C4-2B (cell line): ENCODE results near the gene AGBL4.

Experiments
- H3K27ac ChIP-seq: fragments of 450-650 bp; 2 replicates; pipeline ENCODE4 v1.5.1; 2017
- ZFX ChIP-seq: fragments of 450-650 bp; IDR thresholded peaks from 2 replicates; pipeline ENCODE4 v1.6.1; 2017
- TF ChIP-seq, protein P1 (sequence below): fragments of 450-650 bp; conservative IDR thresholded peaks from 2 replicates; pipeline ENCODE4 v1.5.1; 2017; ENCODE audit warnings: mild to moderate bottlenecking

Gene AGBL4

DNA sequence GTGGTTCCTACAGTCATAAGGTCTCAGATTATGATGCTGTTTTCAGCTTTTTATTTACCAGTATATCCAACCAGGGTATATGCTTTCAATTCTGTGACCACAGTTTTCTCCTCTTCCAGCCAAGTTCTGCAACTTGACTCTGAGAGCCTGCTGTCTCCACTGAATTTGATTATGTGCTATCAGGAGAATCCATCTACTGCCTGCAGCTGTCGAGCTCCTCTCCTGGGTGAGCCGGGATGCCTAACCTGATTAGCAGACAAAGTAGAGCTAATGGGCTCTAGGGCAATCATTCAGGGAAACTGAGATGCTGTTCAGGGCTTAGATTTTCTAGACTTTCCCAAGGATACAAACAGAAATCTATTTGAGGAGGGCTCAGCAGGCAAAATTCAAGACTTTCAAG, 975.6 kb downstream of the AGBL4 start:
- TF ChIP-seq, protein P1, sequence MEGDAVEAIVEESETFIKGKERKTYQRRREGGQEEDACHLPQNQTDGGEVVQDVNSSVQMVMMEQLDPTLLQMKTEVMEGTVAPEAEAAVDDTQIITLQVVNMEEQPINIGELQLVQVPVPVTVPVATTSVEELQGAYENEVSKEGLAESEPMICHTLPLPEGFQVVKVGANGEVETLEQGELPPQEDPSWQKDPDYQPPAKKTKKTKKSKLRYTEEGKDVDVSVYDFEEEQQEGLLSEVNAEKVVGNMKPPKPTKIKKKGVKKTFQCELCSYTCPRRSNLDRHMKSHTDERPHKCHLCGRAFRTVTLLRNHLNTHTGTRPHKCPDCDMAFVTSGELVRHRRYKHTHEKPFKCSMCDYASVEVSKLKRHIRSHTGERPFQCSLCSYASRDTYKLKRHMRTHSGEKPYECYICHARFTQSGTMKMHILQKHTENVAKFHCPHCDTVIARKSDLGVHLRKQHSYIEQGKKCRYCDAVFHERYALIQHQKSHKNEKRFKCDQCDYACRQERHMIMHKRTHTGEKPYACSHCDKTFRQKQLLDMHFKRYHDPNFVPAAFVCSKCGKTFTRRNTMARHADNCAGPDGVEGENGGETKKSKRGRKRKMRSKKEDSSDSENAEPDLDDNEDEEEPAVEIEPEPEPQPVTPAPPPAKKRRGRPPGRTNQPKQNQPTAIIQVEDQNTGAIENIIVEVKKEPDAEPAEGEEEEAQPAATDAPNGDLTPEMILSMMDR: no peak
- no peak for TF ChIP-seq ZFX
- H3K27ac ChIP-seq: no peak overlapping the region

DNA sequence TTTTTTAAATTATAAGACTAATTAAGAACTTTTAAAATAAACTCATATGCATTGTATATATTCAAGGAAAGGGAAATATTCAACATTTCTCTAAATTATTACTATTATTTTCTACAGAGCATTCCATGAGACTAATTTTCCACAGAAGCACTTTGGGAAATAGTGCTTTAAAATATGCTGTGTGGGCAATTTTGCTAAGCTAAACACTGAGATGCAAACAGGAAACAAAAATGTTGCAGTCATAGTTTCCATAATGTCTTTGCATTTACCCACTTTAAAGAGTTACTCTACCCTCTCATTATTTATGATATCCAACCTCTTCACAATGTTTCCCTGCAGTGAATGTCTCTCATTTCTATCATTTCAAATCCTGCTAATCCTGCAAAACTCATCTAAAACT, 977.4 kb downstream of the AGBL4 start:
- H3K27ac ChIP-seq: no peak overlapping the region
- TF ChIP-seq ZFX: no peak
- TF ChIP-seq, protein P1: no peak

DNA sequence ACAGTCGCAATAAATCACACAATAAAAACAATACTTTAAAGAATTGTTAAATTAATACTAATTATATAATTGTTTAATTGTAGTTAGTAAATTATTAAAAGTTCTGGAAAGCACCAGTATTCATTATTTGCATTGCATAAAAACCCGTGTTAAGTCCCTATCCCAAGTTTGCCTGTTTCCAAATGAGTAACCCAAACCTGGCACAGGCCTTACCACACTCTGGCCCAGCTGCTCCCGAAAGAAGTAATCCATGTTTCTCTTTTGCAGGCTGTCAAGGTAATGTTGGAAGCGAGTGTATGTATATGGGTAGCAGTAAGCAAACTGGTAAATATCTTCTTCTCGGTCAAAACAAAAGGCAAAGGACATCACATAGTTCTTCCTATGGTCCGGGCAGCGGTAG, 978.4 kb downstream of the AGBL4 start:
- H3K27ac ChIP-seq: no peak overlapping the region
- TF ChIP-seq, protein P1: no peak
- TF ChIP-seq ZFX: no peak

DNA sequence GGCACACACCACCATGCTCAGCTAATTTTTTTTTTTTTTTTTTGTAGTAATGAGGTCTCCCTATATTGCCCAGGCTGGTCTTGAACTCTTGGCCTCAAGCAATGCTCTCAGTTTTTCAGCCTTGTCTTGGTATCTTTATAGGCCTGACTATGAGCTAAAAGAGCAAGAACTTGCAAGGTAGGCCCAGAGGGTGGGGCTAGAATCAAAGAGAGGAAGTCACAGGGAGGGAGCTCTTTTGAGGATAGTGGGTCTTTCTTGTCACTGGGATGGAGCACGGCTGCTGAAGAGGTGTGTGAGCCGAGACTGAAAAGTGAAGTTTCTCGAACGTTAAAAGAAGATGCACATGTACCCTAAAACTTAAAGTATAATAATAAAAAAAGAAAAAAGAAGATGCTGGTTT, 987.1 kb downstream of the AGBL4 start:
- no peak for TF ChIP-seq ZFX
- TF ChIP-seq, protein P1: no peak
- H3K27ac ChIP-seq: no peak overlapping the region

DNA sequence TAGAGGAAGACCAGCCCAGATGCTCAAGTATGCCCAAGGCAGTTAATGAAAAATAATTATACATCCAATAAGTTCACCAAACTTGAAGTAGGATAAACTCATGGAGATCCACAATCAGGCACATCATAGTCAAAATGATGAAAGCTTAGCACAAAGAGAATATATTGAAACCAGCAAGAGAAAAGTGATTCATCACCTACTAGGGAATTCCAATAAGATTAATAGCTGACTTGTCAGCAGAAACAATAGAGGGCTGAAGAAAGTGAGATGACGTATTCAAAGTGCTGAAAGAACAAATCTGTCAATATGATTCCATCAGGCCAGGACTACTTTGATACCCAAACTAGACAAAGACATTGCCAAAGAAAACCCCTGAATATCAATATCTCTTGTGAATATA, 995.4 kb downstream of the AGBL4 start:
- TF ChIP-seq, protein P1: no peak
- H3K27ac ChIP-seq: no peak overlapping the region

DNA sequence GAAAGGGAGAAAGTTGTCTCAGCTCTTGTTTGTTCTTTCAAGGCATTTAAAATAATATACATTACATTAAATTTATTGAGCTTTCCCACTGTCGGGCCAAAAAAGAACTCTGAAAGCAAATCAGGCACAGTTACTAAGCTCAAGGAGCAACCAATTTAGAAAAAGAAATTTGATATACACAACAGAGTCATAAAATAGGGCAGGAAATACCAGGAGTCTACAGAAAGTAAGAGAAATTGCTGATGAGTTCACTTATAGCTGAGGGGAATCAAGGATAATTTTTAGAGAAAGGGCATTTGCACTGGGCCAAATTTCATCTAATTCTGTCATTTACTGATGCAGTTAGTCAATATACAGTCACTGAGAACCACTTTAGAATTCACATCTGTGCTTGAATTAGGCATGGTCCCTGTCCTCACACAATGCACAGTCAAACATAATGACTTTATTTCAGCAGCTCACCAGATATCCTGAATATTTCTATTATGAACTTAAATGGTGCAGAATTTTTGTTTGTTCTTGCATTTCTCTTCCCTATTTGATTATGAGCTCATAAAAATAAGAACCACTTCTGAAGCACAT, 997.4 kb downstream of the AGBL4 start:
- H3K27ac ChIP-seq: no peak overlapping the region
- TF ChIP-seq ZFX: no peak

DNA sequence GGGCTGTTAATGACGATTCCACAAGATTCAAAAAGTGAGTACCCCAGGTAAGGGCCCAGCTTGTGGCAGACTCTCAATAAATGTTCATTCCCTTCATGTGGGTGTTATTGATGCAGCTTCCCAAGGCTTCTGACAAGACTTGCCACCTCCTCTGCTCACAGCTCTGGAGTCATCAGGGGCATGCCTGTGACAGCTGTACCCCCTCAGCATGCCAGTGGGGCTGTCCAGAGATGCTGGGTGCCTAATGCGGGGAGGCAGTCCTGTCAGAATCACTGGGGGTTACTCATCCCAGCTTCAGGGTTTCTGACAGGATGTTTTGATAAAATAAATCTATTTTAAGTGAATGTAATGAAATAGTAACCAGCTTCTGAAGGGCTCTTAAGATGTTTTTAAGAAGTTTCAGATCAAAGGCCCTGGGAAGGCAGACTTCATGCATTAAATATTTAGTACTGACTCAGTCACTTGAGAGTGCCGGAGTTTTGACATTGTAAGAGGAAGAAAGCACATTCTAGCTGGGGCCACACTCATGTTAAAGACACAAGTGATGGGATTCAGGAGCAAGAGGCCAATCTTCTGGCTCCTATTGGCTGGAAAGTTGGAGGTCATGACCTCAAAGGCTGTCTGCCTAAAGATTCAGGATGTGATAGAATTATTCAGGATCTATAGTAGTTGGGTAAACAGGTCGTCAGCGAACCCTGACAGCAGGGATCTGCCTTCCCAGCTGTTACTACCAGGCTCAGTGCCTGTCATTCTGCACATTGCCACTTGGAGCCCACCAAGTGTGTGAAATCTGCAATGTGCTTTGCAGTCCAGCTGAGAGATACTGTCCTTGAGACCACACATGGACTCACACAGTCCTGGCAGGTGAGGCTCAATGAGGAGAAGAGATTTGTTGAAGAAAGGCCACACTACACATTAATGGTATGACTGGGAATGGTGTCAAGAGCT, 1007.5 kb downstream of the AGBL4 start:
- TF ChIP-seq, protein P1: no peak; the same call in 1 of the 2 replicates
- no peak for TF ChIP-seq ZFX
- no peak overlapping the region for H3K27ac ChIP-seq
